Left forelimb (tissue), 1 donor: ENCODE results near the gene METTL16.
"Not testable (repeated sequence)": the region's sequence is repeated elsewhere in the genome, so short reads cannot be mapped to it uniquely, and the experiment has no call there.

ENCODE experiments used
- DNase-seq: peaks from one replicate; pipeline ENCODE4 v3.0.0-alpha.2; 2018; ENCODE audit warnings: low spot score

METTL16 gene

GRCh38 chr17:2502871-2503580 is 8.7 kb downstream of the METTL16 start:
- DNase-seq = no peak

- DNase-seq = no peak
Observed at GRCh38 chr17:2500446-2500845, 11.2 kb downstream of the METTL16 start.

- not testable (repeated sequence) for DNase-seq
Observed at GRCh38 chr17:2489286-2489685, 22.4 kb downstream of the METTL16 start.

DNA sequence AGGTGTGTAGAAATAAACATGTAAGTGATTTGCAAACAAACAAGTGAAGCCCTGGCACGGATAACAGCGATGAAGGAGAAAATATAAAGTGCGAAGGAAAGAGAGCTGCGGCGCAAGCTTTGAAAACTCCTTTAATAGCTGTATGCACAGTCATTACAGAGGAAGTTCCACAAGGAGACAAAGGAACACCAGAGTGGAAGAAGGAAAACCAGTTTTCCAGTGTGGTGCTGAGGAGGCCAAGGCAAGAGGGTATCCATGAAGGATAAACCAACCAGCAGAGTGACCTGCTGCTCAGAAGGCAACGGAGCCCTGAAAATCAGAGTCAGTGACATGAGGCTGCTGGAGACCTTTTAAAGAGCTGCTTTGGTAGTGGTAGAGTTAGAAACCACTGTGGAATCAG is 24.4 kb downstream of the METTL16 start:
- DNase-seq = no peak

GRCh38 chr17:2486709-2487108 is 25.0 kb downstream of the METTL16 start:
- not testable (repeated sequence) for DNase-seq

DNA sequence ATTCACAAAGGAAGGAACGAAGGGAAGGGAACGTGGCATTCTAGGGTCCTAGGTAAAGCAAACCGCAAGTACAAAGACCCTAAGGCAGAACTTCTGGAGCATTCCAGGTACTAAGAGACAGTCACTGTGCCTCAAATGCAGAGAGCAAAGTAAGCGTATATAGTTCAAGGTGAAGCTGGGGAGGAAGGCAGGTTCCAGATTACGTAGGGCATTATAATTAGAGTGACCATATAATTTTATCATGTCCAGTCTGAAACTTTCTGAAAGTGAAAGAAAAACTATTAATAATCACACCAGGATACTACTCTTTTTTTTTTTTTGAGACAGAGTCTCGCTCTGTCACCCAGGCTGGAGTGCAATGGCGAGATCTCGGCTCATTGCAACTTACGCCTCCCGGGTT is 25.7 kb downstream of the METTL16 start:
- DNase-seq = no peak

DNA sequence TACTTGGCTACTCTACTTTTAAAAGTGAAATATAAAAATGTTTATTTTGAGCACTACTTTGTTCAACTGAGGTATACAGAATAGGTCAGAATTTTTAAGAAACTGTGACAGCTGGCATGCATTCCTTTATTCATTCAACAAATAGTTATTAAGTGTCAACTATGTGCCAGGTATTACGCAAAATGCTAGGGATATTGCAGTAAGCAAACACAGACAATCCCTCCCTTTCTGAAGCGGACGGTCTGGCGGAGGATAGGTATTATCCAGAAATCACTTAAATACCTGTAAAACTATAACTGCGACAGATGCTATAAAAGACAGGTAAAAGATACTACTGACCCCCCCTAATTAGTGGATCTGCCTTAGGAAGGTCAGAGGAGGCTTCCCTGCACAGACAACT is 26.1 kb downstream of the METTL16 start:
- no peak for DNase-seq

DNA sequence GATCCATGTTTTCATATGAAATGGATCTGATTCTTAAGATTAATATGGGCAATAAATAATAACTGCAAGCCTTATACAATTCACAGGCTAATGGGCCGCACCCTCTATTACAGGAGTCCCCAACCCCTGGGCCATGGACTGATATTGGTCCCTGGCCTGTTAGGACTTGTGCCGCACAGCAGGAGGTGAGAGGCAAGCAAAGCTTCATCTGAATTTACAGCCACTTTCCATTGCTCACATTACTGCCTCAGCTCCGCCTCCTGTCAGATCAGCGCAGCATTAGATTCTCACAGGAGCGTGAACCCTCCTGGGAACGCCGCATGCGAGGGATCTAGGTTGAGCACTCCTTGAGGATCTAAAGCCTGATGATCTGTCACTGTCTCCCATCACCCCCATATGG is 26.8 kb downstream of the METTL16 start:
- DNase-seq = no peak

DNA sequence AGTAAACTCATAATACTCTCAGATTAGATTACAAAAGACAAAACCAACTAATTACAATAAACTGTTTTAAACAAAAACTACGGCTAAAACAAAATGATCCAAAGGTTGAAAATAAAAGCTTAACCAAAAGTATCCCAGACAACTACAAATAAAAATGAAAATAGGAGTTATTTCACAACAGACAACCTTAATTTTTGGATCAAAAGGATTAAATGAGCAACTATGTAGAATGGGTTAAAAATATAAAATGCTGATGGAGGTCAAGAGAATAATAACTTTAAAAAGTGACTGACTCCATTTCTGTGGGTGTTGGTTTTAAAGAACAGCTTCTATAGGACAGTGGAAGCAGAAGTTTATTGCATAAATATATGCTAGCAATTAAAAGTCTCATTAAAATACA is 28.6 kb downstream of the METTL16 start:
- no peak for DNase-seq

GRCh38 chr17:2482218-2482617 is 29.5 kb downstream of the METTL16 start:
- DNase-seq = no peak

GRCh38 chr17:2481760-2482159 is 29.9 kb downstream of the METTL16 start:
- DNase-seq = no peak

DNA sequence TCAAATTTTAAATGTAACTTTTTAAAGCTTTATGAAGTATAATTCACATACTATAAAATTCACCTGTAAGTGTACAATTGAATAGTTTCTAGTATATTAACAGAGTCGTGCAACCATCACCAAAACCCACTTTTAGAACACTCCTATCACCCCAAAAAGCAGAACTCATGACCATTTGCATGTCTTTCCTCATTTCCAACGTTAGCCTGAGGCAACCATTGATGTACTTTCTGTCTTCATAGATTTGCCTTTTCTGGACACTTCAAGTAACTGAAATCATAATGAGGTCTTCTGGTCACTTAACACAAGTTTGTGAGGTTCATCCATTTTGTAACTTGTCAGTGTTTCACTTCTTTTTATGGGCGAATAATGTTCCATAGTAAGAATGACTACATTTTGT is 33.2 kb downstream of the METTL16 start:
- no peak for DNase-seq

DNA sequence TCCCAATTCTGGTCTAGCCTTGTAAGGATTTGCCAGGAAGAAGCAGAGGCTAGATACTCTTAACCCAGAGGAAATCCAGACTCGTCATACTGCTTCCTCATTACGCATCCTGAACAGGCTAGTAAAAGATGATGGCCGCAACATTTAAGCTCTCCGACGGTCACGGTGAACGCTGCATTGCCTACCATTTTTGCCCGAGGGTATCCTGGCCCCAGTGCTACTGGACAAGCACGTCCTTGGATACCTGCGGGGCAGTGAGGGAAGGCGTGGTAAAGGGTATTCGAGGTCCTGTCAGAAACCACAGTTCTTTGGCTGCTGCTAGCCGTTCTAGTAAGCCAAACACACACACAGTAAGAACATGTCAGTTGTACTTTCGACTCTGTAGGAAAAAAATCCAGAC is 36.6 kb downstream of the METTL16 start:
- no peak for DNase-seq

DNA sequence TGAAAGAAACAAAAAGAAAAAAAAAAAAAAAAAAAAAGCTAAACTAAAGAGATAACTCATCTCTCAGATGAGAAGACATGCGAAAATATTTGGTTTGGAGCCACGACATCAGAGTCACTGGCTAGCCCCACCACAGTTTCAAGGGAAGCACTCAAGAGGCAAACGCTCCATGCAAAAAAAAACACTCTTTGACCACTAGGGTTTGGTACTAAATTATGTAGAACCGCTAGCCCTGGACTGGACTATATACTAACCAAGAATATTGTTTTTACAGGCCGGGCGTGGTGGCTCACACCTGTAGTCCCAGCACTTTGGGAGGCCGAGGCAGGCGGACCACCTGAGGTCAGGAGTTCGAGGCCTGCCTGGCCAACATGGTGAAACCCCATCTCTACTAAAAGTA is 37.3 kb downstream of the METTL16 start:
- DNase-seq = no peak

- DNase-seq = no peak
Observed at GRCh38 chr17:2468270-2468669, 43.4 kb downstream of the METTL16 start.

DNA sequence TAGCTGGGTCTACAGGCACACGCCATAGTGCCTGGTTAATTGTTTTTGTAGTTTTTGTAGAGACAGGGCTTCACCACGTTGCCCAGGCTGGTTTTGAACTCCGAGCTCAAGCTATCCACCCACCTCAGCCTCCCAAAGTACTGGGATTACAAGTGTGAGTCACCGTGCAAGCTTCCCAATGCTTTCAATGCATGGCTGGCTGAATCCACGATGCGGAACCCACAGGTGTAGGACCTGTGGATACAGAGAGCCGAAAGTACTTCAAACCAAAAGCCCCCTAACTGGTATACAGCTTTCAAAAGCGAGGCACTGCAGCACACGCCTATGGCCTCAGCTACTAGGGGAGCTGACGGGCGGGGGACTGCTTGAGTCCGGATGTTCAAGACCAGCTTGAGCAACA is 44.8 kb downstream of the METTL16 start:
- no peak for DNase-seq

- no peak for DNase-seq
Observed at GRCh38 chr17:2462481-2462880, 49.2 kb downstream of the METTL16 start.

DNA sequence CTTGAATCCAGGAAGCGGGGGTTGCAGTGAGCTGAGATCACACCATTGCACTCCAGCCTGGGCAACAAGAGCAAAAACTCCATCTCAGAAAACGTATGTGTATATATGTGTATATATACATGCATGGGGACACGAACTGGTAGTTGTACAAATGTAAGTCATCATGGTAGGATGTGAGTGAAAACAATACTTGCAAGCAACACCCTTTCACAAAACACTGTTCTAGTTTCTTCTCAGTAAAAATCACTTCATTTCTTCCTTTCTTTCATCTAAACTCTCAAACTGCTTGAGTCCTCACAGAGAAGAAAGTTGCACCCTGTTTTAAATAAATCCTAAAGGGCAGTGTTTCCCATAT is 51.8 kb downstream of the METTL16 start:
- DNase-seq = no peak

- DNase-seq = no peak
Observed at GRCh38 chr17:2457913-2458312, 53.8 kb downstream of the METTL16 start.

GRCh38 chr17:2456475-2456874 is 55.2 kb downstream of the METTL16 start:
- no peak for DNase-seq

GRCh38 chr17:2455956-2456355 is 55.7 kb downstream of the METTL16 start:
- DNase-seq = no peak

DNA sequence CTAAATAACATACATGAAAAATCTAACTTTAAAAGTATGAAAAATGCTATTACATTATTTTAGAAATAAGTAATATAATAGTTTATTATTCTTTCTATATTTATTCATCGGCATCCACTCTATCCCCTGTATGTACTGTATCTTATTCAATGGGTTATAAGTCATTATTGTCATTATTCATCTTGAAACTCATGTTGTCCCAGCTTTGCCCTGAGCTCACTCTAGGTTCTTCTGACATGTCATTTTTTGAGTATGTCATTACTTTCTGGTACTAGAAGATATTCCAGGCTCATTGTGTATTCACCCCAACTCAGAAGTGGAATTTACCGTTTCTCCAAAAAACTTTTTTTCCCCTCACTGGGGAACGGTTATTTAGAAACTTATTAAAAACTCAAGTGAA is 57.8 kb downstream of the METTL16 start:
- no peak for DNase-seq

GRCh38 chr17:2453325-2453724 is 58.4 kb downstream of the METTL16 start:
- no peak for DNase-seq

DNA sequence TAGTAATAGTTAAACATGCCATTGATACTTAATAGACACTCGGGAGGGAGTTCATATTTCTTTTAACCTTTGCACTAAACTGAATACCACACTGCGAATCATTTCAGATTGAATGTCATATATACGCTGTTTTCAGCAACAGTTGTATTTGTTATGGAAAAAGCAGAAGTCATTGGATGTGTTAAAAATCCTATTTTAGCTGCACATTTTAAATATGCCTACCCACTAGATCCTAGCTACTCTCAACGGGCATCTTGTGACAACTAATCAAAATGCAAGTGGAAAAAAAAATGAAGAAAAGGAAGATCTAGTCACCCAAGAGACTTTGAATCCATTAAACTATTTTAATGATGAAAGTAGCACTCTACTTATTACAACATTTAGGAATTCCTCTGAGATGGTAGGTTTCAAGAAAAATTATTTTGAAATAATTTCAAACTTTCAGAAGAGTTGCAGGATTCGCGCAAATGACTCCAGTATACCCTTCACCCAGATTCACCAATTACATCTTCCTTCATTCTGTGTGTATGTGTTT is 59.4 kb downstream of the METTL16 start:
- no peak for DNase-seq
